ENCODE data around the gene SLC28A1.

GRCh38 chr15:84855765-84856164, 28.7 kb upstream of the SLC28A1 start:
- TF ChIP-seq EZH2 (IDR thresholded peaks at IDR 0.05) (no peak), CTCF (IDR thresholded peaks at IDR 0.05 in 2 of 3, conservative IDR thresholded peaks at IDR 0.05 in 1 of 3; ENCODE audit: borderline replicate concordance in 1 of 3, insufficient read depth in 1 of 3, low read depth in 2 of 3, low read length in 2 of 3) (no peak)
